HFFc6 (cell line): ENCODE measurements around the gene MMP25. TPM values are rescaled to one million over a fixed set of nuclear protein-coding genes. Genes with fewer than 3 reads are reported as not detected.

Source experiments
- DNase-seq: peaks from one replicate; pipeline ENCODE4 v3.0.0-alpha.2; 2018
- H3K27ac Mint-ChIP-seq: 2 replicates; pipeline ENCODE4 v1.8.0; 2020; ENCODE audit warnings: mild to moderate bottlenecking, mixed read lengths
- H3K27me3 Mint-ChIP-seq: 2 replicates; pipeline ENCODE4 v1.8.0; 2021; ENCODE audit warnings: mild to moderate bottlenecking, moderate library complexity, mixed read lengths; ENCODE audit not compliant: insufficient read depth
- H3K36me3 Mint-ChIP-seq: 2 replicates; pipeline ENCODE4 v1.8.0; 2021; ENCODE audit warnings: low read depth, mixed read lengths
- H3K4me1 Mint-ChIP-seq: 2 replicates; pipeline ENCODE4 v1.8.0; 2020; ENCODE audit warnings: low read depth, mixed read lengths
- H3K4me3 Mint-ChIP-seq: 2 replicates; pipeline ENCODE4 v1.8.0; 2020; ENCODE audit warnings: mild to moderate bottlenecking, moderate library complexity, mixed read lengths
- H3K9me3 Mint-ChIP-seq: 2 replicates; pipeline ENCODE4 v1.8.0; 2020; ENCODE audit warnings: mild to moderate bottlenecking, mixed read lengths
- long read RNA-seq: library from polyadenylated mRNA; unstranded; transcript quantifications from one replicate; pipeline ENCODE4 v2.0.0, GENCODE V29; 2019
- total RNA-seq, 6 experiments: library from RNA; stranded (reverse); fragmentation: NEBNext Ultra II Directional; extraction: Animal tissue kit (Norgen Biotek cat#: 25700); gene quantifications; 2 replicates in 1 of 6; 3 replicates in 5 of 6; pipeline ENCODE4 v1.2.3, GENCODE V29; 2021
- TF ChIP-seq, protein P1 (sequence below): fragments of 200-600 bp; sonication (generic); IDR thresholded peaks from 2 replicates; pipeline ENCODE4 v1.5.0; 2021; ENCODE audit warnings: antibody characterized with exemption, mild to moderate bottlenecking

Gene MMP25, protein sequence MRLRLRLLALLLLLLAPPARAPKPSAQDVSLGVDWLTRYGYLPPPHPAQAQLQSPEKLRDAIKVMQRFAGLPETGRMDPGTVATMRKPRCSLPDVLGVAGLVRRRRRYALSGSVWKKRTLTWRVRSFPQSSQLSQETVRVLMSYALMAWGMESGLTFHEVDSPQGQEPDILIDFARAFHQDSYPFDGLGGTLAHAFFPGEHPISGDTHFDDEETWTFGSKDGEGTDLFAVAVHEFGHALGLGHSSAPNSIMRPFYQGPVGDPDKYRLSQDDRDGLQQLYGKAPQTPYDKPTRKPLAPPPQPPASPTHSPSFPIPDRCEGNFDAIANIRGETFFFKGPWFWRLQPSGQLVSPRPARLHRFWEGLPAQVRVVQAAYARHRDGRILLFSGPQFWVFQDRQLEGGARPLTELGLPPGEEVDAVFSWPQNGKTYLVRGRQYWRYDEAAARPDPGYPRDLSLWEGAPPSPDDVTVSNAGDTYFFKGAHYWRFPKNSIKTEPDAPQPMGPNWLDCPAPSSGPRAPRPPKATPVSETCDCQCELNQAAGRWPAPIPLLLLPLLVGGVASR
- total RNA-seq: under 1 TPM in 3 of 6 experiments, not detected in 3; 0.05 to 0.17 (median 0.07) TPM
- long read RNA-seq, partial matches to known transcripts: 0 of 1 reads
- long read RNA-seq, other reads (novel, unspliced or antisense): 1 of 1 reads

DNA sequence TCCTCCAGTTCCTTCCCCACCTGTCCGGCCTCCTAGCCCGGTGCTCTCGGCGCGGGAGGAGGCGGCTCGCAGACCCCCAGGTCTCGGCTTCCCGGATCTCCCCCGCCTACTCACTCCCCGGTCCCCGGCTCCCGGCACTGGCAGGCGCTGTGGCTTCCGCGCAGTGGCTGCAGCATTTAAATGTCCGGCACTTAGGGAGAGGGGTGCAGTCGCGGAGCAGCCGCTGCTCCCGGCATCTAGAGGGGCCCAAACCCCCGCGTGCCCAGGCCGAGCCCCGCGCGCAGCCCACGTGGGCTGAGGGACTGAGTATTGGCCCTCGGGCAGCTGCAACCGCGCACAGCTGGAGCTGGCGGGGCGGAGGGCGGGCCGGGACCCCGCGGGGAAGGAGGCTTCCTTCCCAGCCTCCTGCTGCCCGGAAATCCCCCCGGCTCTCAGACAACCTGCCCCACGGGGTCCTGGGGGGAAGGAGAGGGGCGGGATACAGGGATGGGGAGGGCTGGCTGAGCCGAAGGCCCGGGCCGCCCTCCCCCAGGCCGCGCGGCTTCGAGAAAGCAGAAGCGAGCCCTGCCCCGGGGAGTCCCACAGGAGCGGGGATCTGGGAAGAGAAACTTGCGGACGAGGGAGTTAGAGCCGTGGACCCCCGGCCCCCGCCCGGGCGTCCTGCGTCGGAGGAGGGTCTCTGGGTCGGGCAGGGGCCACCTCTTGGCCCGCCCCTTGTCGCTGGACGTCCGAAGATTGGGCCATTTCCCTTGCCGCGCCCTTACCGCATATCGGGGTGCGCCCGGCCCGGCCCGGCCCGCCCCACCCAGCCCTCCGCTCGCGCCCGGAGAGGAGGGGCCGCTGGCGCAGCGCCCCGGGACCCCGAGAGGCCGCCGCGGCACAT, at the start of gene MMP25:
Gene MMP25, plus strand, starts transcription at position 804 of the 883 bp plus-strand sequence. CDS start 357 bp downstream, outside the sequence.
- Mint-ChIP-seq H3K4me1 (no peaks in the 10 kb centered on the region), H3K9me3 (no peaks in the 10 kb centered on the region), H3K4me3 (peak within 1 kb of the TSS; percentile 64; the same call in 1 of the 2 replicates), H3K36me3 (no peaks in the 10 kb centered on the region), H3K27ac (no peak within 1 kb of the TSS), H3K27me3 (peaks cover 41% of the 10 kb centered on the region)
- TF ChIP-seq, protein P1, sequence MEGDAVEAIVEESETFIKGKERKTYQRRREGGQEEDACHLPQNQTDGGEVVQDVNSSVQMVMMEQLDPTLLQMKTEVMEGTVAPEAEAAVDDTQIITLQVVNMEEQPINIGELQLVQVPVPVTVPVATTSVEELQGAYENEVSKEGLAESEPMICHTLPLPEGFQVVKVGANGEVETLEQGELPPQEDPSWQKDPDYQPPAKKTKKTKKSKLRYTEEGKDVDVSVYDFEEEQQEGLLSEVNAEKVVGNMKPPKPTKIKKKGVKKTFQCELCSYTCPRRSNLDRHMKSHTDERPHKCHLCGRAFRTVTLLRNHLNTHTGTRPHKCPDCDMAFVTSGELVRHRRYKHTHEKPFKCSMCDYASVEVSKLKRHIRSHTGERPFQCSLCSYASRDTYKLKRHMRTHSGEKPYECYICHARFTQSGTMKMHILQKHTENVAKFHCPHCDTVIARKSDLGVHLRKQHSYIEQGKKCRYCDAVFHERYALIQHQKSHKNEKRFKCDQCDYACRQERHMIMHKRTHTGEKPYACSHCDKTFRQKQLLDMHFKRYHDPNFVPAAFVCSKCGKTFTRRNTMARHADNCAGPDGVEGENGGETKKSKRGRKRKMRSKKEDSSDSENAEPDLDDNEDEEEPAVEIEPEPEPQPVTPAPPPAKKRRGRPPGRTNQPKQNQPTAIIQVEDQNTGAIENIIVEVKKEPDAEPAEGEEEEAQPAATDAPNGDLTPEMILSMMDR: no peak
- DNase-seq: no peak

DNA sequence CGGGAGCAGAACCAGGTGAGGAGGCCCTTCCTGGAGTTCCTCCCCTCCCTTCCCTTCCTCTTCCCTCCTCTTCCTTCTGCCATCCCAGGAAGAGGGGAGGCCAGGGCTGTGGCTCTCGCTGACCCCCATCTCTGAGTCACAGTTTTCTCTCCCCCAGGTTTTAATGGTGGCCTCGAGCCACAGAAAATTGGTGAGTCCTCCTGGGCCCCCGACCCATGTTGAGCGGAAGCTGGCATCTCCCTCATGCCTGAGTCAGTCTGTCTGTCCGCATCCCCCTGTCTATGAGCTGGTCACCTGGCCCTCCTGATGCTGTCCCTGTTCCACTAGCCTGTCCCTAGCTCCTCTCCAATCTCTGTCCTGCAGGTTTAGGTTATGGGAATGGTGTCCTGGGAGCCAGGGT, 46.4 kb upstream of the MMP25 start:
- no peak for DNase-seq
- no peaks in the 10 kb centered on the region for H3K4me1 Mint-ChIP-seq
- TF ChIP-seq, protein P1: no peak

GRCh38 chr16:3000540-3000939, 45.8 kb upstream of the MMP25 start:
- H3K9me3 Mint-ChIP-seq: no peaks in the 10 kb centered on the region

More for the DNA sequence above, 46.4 kb upstream of the MMP25 start:
- Mint-ChIP-seq H3K36me3 (no peaks in the 10 kb centered on the region), H3K27me3 (peaks cover 14% of the 10 kb centered on the region), H3K4me3 (no peak overlapping the region), H3K9me3 (no peaks in the 10 kb centered on the region), H3K27ac (no peak overlapping the region)

GRCh38 chr16:3001316-3001715, 45.0 kb upstream of the MMP25 start:
- H3K4me1 Mint-ChIP-seq: no peaks in the 10 kb centered on the region
- no peaks in the 10 kb centered on the region for H3K9me3 Mint-ChIP-seq
- TF ChIP-seq, protein P1: 0 out of 2 replicates have a peak, but pooled peaks have one; percentile 8
- H3K27ac Mint-ChIP-seq: no peak overlapping the region
- no peak overlapping the region for H3K4me3 Mint-ChIP-seq
- no peak for DNase-seq
- no peaks in the 10 kb centered on the region for H3K36me3 Mint-ChIP-seq
- peaks cover 12% of the 10 kb centered on the region for H3K27me3 Mint-ChIP-seq

More at GRCh38 chr16:3000540-3000939, 45.8 kb upstream of the MMP25 start:
- no peak for DNase-seq
- no peaks in the 10 kb centered on the region for H3K4me1 Mint-ChIP-seq
- H3K36me3 Mint-ChIP-seq: no peaks in the 10 kb centered on the region
- peaks cover 12% of the 10 kb centered on the region for H3K27me3 Mint-ChIP-seq
- TF ChIP-seq, protein P1: no peak
- H3K27ac Mint-ChIP-seq: no peak overlapping the region
- no peak overlapping the region for H3K4me3 Mint-ChIP-seq
